PC-9 (cell line): ENCODE measurements around the gene ARHGAP22.

Experiments used
- EZH2 ChIP-seq: fragments of 200-600 bp; sonication (generic); IDR thresholded peaks from 2 replicates; pipeline ENCODE4 v1.8.0; 2017; ENCODE audit warnings: antibody characterized with exemption, low read depth
- TF ChIP-seq, protein P1 (sequence below): fragments of 200-600 bp; sonication (generic); conservative IDR thresholded peaks from 2 replicates; pipeline ENCODE4 v1.6.1; 2017; ENCODE audit warnings: mixed run types, antibody characterized with exemption, mild to moderate bottlenecking, moderate library complexity

DNA sequence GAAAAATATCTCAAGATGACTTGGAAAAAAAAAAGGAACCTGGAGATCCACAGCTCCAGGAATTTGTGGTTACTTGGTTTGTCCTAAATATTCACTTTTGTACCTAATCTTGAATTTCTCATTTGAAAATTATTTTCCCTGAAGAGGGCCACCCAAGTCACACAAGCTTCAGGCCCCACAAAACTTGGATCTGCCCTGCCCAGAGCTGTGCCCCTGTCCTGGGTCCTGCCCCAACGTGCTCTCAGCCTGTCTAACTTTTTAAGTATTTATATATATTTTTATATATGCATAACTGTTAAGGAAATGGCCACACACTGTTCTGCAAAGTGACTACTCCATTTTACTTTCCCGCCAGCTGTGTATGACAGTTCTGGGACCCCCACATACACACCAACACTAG lies 123.5 kb downstream of the ARHGAP22 start:
- TF ChIP-seq EZH2, result no peak
- TF ChIP-seq, protein P1, sequence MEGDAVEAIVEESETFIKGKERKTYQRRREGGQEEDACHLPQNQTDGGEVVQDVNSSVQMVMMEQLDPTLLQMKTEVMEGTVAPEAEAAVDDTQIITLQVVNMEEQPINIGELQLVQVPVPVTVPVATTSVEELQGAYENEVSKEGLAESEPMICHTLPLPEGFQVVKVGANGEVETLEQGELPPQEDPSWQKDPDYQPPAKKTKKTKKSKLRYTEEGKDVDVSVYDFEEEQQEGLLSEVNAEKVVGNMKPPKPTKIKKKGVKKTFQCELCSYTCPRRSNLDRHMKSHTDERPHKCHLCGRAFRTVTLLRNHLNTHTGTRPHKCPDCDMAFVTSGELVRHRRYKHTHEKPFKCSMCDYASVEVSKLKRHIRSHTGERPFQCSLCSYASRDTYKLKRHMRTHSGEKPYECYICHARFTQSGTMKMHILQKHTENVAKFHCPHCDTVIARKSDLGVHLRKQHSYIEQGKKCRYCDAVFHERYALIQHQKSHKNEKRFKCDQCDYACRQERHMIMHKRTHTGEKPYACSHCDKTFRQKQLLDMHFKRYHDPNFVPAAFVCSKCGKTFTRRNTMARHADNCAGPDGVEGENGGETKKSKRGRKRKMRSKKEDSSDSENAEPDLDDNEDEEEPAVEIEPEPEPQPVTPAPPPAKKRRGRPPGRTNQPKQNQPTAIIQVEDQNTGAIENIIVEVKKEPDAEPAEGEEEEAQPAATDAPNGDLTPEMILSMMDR, result no peak
